HG03565 (cell line): Measurements from ENCODE around the gene SPAG7.

ENCODE experiments used
- ATAC-seq: cut with Tn5 transposase; IDR thresholded peaks from one replicate; pipeline ENCODE4 v1.9.1; 2021; ENCODE audit warnings: mild to moderate bottlenecking, moderate library complexity; ENCODE audit not compliant: unreplicated experiment

The SPAG7 gene

GRCh38 chr17:4950746-4951204 lies 16.8 kb downstream of the SPAG7 start, which contains the start of gene ENO3:
Gene ENO3, plus strand, starts transcription at chr17:4951119. Its CDS starts 711 bp downstream, at chr17:4951830.
- no peak for ATAC-seq

GRCh38 chr17:4950075-4950745 lies 17.4 kb downstream of the SPAG7 start:
- no peak for ATAC-seq

GRCh38 chr17:4949321-4950074 lies 18.1 kb downstream of the SPAG7 start:
- ATAC-seq: no peak

- no peak for ATAC-seq
Measured at GRCh38 chr17:4948931-4949320, 18.7 kb downstream of the SPAG7 start.

- no peak for ATAC-seq
Measured at GRCh38 chr17:4948166-4948930, 19.3 kb downstream of the SPAG7 start, which contains the start of gene PFN1. Gene PFN1, minus strand, starts transcription at chr17:4948530. Its CDS starts 136 bp downstream, at chr17:4948394.

- no peak for ATAC-seq
Measured at GRCh38 chr17:4947411-4948165, 20.0 kb downstream of the SPAG7 start.

GRCh38 chr17:4947010-4947410 lies 20.6 kb downstream of the SPAG7 start:
- no peak for ATAC-seq

- ATAC-seq: no peak
Measured at GRCh38 chr17:4946312-4946976, 21.2 kb downstream of the SPAG7 start.

- no peak for ATAC-seq
Measured at GRCh38 chr17:4945944-4946280, 21.7 kb downstream of the SPAG7 start.

GRCh38 chr17:4945176-4945943 lies 22.3 kb downstream of the SPAG7 start:
- ATAC-seq: no peak

GRCh38 chr17:4944554-4945175 lies 23.0 kb downstream of the SPAG7 start:
- ATAC-seq: no peak

GRCh38 chr17:4944163-4944553 lies 23.5 kb downstream of the SPAG7 start:
- ATAC-seq: no peak

- no peak for ATAC-seq
Measured at GRCh38 chr17:4942760-4943508, 24.7 kb downstream of the SPAG7 start.

- no peak for ATAC-seq
Measured at GRCh38 chr17:4941319-4941610, 26.4 kb downstream of the SPAG7 start.

GRCh38 chr17:4940555-4941318 lies 26.9 kb downstream of the SPAG7 start:
- ATAC-seq: no peak

GRCh38 chr17:4939796-4940554 lies 27.6 kb downstream of the SPAG7 start, which contains the start of the genes RNF167 and SLC25A11:
Gene RNF167, plus strand, starts transcription at chr17:4940268. Its CDS starts 642 bp downstream, at chr17:4940910.
Gene SLC25A11, minus strand, starts transcription at chr17:4940046. Its CDS starts 136 bp downstream, at chr17:4939910.
- ATAC-seq: peak; percentile 75

- ATAC-seq: no peak
Measured at GRCh38 chr17:4939546-4939795, 28.1 kb downstream of the SPAG7 start.
